ENCODE measurements around the gene DLST. TPM values are rescaled to one million over a fixed set of nuclear protein-coding genes. Genes with fewer than 3 reads are reported as not detected.

Gene DLST
- total RNA-seq, 4 donors from 2014 or later: 71.3 to 157 (median 105) TPM

GRCh38 chr14:74906925-74907521 is 25.3 kb downstream of the DLST start:
- in situ Hi-C loops (cut with MboI; ENCODE audit: low sequenced_read_pairs in 4 of 4): no loop called here
- ATAC-seq: peak; percentile 28 to 57
- H3K27ac ChIP-seq: peak overlapping the region in 3 of 4 donors; percentile 2 to 44 (median 11)

GRCh38 chr14:74907744-74908143 is 26.0 kb downstream of the DLST start:
- in situ Hi-C loops (cut with MboI; ENCODE audit: low sequenced_read_pairs in 4 of 4): no loop called here
- intact Hi-C loops (cut with DNase I; ENCODE audit: low total_unique reads): no loop called here
- H3K4me1 ChIP-seq: peaks cover 19 to 30% of the 10 kb centered on the region in 2 donors

More at GRCh38 chr14:74906925-74907521, 25.3 kb downstream of the DLST start:
- H3K9me3 ChIP-seq: no peaks in the 10 kb centered on the region
- peak in 2 of 5 experiments; percentile 32 to 35 for TF ChIP-seq CTCF (IDR thresholded peaks at IDR 0.05 in 4 of 5, conservative IDR thresholded peaks at IDR 0.05 in 1 of 5)
- TF ChIP-seq POLR2A (IDR thresholded peaks at IDR 0.05): no peak
- DNase-seq: peak in 1 of 2 donors; percentile 67
- H3K27me3 ChIP-seq: no peaks in the 10 kb centered on the region
- no peak overlapping the region for H3K4me3 ChIP-seq
- peaks cover 0 to 16% of the 10 kb centered on the region in 2 donors for H3K36me3 ChIP-seq
- intact Hi-C loops (cut with DNase I; ENCODE audit: low total_unique reads): no loop called here
- peaks cover 19 to 30% of the 10 kb centered on the region in 2 donors for H3K4me1 ChIP-seq

GRCh38 chr14:74908861-74909341 is 27.2 kb downstream of the DLST start:
- ATAC-seq: no peak
- Histone ChIP-seq H3K4me3 (no peak overlapping the region), H3K4me1 (peaks cover 22 to 34% of the 10 kb centered on the region in 2 donors), H3K27me3 (no peaks in the 10 kb centered on the region), H3K27ac (no peak overlapping the region), H3K9me3 (no peaks in the 10 kb centered on the region), H3K36me3 (peaks cover 0 to 2% of the 10 kb centered on the region in 2 donors)
- intact Hi-C loops (cut with DNase I; ENCODE audit: low total_unique reads) (no loop called here), in situ Hi-C loops (cut with MboI; ENCODE audit: low sequenced_read_pairs in 4 of 4) (no loop called here)
- DNase-seq: no peak
- TF ChIP-seq CTCF (IDR thresholded peaks at IDR 0.05 in 4 of 5, conservative IDR thresholded peaks at IDR 0.05 in 1 of 5) (no peak), POLR2A (IDR thresholded peaks at IDR 0.05) (no peak)

More at GRCh38 chr14:74907744-74908143, 26.0 kb downstream of the DLST start:
- Histone ChIP-seq H3K27ac (peak overlapping the region in 3 of 4 donors; percentile 2 to 44 (median 11)), H3K36me3 (peaks cover 0 to 9% of the 10 kb centered on the region in 2 donors), H3K27me3 (no peaks in the 10 kb centered on the region), H3K9me3 (no peaks in the 10 kb centered on the region), H3K4me3 (no peak overlapping the region)
- ATAC-seq (no peak), DNase-seq (no peak)
- TF ChIP-seq POLR2A (IDR thresholded peaks at IDR 0.05): no peak
- TF ChIP-seq CTCF (IDR thresholded peaks at IDR 0.05 in 4 of 5, conservative IDR thresholded peaks at IDR 0.05 in 1 of 5): no peak

GRCh38 chr14:74909501-74909900 is 27.8 kb downstream of the DLST start:
- no peak for TF ChIP-seq POLR2A (IDR thresholded peaks at IDR 0.05)
- no peak for TF ChIP-seq CTCF (IDR thresholded peaks at IDR 0.05 in 4 of 5, conservative IDR thresholded peaks at IDR 0.05 in 1 of 5)
- intact Hi-C loops (cut with DNase I; ENCODE audit: low total_unique reads): no loop called here
- no peak overlapping the region for H3K27ac ChIP-seq
- no peak for ATAC-seq
- no peak overlapping the region for H3K4me3 ChIP-seq
- DNase-seq: no peak
- no peaks in the 10 kb centered on the region for H3K27me3 ChIP-seq
- in situ Hi-C loops (cut with MboI; ENCODE audit: low sequenced_read_pairs in 4 of 4): no loop called here
- no peaks in the 10 kb centered on the region for H3K36me3 ChIP-seq
- H3K9me3 ChIP-seq: no peaks in the 10 kb centered on the region
- H3K4me1 ChIP-seq: peaks cover 28 to 39% of the 10 kb centered on the region in 2 donors

All from gastrocnemius medialis (tissue), 4 donors.